ENCODE data around the gene CD55.

The CD55 gene

DNA sequence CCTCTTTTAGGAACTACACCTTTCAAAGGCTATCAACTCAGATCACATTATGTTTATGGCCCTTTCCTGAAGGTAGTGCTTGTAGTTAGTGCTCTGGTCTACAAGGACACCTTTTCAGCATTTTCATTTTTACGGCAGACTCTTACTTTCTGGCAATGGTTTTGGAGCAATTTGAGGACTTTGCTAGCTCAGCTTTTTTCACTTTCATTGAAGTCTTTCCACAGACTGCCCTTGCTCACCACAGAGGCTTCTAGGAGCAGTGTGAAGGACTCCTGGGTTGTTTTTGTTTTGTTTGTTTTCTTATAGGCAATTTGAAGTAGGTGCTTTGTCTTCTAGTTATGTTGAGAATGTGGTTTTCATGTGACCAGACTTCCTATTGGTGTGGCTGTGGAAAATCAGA, 43.1 kb downstream of the CD55 start:
- no peak for DNase-seq

DNA sequence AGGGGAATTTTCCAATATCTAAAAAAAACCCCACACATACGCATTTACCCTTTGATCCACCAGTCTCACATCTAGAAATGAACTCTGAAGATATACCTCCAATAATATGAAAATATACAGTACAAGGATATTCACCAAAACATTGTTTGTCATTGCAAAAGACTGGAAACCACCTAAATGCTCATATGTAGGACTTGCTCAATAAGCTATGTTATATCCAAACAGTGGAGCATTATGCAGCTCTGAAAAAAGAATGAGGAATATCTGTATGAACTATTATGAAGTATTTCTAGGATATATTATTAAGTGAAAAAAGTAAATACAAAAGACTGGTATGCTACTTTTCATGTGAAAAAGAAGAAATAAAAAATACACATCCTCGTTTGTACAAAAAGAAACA, 43.6 kb downstream of the CD55 start:
- no peak for DNase-seq

DNA sequence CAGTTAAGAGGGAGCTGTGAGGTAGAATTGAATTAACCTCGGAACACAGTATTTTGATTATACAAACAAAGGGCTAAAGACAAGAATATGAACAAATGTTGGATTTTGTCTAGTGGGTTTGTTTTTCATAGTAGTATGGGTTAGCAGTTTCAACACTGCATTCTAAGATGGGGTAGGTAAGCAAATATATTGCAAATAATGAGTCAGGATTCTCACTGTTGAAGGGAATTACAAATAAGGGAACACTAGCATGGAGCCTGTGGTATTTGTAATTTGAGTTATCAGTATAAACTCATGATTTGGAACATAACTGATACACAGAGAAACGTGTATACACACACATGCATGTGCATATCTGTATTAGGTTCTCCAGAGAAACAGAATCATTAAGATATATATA, 44.5 kb downstream of the CD55 start:
- DNase-seq: no peak

DNA sequence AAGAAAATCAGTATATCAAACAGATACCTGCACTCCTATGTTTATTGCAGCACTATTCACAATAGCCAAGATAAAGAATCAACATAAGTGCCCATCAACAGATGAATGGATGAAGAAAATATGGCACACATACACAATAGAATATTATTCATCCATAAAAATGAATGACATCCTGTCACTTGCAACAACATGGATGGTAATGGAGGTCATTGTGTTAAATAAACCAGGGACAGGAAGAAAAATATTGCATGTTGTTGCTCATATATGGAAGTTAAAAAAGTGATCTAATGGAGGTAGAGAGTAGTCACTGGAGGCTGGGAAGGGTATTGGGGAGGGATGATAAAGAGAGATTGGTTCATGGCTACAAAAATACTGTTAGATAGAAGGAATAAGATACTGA, 67.2 kb downstream of the CD55 start:
- DNase-seq: no peak

DNA sequence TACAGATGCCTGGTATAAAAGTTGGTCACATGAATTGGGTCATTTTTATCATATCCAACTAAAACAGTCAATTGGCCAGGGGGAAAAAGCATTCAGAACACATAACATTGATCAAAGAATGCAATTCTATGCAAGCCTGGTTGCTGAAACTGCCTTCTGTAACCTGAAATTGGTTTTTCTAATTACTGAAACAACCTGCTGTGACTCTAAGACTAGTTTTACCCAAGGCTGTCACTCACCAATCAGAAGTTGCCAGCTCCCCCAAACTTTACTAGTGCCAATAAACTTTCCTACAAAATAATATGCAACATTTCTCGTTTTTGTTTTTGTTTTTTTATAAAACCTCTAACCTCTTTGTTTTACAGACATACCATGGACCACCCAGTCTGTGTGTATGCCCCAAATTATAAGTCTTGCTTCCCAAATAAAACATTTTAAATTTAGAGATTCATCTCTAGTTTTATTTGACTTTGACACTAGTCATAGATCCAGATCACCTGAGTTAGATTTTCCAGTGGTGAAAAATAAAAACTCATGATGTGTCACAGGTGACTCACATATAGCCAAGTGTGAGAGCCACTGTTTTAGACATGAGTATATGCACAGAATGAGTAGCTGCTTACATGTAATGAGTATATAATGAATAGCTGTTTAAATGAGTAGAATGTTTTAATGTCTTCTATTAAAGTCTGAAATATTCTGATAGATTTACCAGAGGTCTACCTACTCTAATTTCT, 68.4 kb downstream of the CD55 start:
- DNase-seq: no peak

DNA sequence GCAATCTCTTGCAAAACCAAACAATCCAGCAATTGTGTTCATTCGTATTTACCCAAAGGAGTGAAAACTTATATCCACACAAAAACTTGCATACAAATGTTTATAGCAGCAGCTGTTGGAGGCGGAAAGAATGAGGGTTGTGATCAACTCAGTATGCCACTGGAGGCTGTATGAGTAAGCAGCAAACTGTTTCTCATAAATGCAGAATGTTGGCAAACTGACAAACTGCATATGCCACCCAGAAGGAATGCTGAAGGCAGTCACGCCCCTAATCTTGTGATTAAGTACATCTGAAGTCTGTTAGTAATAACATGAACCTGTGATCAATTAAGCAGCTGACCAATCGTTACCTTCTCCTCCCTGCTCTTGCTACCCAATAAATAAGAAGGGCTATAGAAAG, 72.1 kb downstream of the CD55 start:
- DNase-seq: no peak

DNA sequence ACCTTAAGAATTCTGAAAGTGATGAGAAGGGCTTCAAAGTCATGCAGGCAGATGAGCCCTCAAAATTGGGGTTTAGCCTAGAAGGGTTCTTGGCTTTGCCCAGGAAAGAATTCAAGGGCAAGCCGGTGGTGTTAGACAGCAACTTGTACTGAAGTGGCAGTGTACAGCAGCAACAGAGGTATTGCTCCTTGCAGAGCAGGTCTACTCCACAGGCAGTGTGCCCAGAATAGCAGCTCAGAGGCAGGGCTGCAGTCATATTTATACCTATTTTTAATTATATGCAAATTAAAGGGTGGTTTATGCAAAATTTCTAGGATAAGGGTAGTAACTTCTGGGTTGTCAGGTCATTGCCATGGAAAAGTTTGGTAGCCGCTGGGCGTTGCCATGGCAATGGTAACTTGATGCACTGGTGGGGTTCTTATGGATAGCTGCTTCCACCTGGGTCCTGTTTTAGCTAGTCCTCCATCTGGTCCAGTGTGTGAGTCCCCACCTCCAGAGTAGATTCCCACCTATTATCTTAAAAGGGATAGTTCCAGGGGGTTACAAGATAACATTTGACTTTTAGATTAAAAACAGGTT, 74.8 kb downstream of the CD55 start:
- no peak for DNase-seq

DNA sequence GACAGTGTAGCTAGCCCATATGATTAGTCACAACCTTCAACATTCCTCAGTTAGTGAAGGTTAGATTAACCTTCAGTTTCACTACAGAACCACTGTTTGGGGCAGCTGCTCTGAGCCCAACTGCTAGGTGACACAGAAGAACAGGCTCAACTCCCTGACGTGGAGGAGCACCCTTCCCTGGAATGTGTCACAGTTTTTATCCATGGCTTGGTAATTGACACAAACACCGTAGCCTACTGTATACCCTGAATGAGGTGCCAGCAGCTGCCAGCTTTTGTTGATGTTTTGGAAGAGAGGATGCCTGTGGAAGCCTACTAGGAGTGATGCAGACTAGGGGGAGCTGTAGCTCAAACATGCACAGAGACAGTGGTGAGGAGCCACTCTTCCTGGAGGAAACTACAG, 76.0 kb downstream of the CD55 start:
- no peak for DNase-seq

DNA sequence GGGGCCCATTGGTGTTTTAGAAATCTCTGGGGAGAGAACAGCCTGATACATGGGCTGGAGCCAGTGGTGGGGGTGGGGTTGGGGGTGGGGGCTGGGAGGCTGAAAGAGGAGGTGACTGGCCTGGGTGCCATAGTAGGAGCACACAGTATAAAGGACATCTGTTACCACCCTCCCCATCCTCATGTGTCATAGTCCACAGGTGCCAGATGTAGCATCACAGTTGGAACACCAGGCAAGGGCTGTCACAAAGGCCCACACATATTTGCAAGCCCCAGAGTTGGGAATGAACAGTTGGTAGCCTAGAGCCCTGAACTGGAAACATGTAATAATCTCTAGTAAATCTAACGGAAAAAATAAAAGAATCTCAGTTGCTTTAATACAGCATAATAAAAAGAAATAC, 77.5 kb downstream of the CD55 start:
- no peak for DNase-seq

DNA sequence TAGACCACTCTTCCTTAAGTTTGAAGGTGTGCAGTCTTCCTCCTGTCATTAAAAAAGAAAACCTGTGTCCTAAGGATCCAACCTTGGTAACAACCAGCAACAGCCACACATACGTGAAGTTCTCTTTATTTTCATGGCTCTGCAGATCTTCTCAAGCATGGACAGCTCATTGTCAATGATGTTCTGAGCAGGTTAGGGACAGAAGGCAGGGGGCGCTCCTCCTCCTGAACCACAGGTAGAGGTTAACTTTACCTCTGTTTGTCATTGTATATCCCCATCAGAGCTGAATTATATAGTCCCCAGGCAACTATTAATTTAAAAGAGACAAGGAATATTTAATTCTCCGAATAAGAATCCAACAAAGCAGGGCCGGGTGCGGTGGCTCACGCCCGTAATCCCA, 80.1 kb downstream of the CD55 start:
- DNase-seq: no peak

DNA sequence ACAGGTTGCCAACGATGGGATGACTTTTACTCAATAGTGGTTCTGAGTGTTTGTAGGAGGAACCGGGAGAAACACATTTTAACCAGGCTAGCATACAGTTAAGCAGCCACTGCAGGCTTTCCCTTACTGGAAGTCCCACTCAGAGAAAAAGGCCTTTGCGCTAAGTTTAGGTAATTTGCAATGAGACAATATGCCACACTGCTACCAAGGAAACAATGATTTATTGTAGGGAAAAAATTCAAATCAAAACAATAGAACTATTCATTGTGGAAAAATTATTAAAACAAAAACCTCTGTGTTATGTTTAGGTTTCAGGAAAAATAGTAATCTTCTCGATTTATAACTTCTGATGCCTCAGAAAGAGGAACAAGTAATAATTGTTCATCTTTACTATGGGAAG, 81.3 kb downstream of the CD55 start:
- DNase-seq: no peak

DNA sequence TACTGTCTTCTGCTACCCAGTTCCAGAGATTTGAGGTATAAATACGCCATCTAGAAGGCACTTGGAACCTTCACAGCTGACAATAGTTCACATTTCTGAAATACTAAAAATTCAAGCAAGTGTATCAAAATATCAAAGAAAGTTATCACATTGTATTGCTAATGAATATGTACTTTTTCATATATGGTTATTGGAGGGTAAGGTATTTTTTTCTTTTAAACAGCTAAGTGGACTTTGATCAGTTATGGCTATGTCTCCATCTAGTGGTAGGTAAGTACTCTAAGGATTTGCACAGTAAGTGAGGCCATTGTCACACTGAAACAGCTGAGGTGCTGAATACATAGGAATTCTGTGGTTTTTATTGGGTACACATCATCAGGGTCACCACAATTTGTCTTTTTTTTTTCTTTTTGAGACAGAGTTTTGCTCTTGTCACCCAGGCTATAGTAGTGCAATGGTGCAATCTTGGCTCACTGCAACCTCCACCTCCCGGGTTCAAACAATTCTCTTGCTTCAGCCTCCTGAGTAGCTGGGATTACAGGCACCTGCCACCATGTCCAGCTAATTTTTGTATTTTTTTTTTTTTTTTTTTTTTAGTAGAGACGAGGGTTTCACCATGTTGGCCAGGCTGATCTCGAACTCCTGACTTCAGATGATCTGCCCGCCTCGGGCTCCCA, 83.5 kb downstream of the CD55 start:
- no peak for DNase-seq

DNA sequence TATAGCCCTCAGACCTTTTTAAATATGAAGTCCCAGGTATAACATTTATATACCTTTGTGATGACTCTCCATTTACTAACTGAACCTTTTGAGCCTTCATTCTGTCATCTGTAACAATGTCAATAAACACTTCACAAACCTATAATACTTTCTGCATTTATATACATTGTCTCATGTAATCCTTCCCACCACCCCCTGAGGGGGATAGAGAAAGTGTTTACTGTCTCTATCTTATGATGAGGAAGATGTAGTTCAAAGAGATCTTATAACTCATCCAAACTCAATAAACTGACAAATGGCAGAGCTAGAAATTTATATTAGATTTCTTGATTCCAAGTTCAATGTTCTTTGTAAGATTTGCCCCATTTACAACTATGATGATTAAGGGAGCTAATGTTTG, 84.3 kb downstream of the CD55 start:
- DNase-seq: no peak

DNA sequence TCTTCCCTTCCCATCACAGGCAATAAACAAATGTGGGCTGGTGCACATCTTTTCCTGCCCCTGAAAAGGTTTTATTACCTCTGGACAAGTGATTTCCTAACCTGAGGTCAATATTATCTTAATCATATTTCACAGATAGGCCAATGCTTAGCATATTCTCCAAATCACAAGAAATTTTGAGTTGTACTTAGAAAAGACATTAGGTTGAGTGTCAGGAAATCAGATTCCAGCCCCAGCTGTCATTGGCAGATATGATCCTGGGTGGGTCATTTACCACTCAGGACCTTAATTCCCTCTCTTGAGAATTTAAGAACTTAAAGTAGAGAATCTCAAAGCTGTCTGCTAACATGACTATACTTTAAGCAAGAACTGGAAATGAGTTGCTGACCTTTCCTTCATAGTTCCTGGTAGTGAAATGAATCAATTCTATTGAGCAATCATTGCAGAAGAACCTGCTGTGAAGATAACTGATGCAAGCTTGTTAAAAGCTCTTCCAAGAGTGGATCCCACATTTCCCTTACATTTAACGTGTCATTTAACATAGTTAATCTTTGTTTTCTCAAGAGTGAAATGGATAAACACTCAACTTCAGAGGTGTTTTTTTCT, 86.3 kb downstream of the CD55 start:
- DNase-seq: no peak
